ENCODE data around the gene PLCB1. TPM values are rescaled to one million over a fixed set of nuclear protein-coding genes. Genes with fewer than 3 reads are reported as not detected.
A peak's percentile ranks its signal among the peaks of the same experiment; 100 is the strongest.
"Not testable (repeated sequence)": the region's sequence is repeated elsewhere in the genome, so short reads cannot be mapped to it uniquely, and the experiment has no call there.

Gene PLCB1
- total RNA-seq, result 72.5 TPM

DNA sequence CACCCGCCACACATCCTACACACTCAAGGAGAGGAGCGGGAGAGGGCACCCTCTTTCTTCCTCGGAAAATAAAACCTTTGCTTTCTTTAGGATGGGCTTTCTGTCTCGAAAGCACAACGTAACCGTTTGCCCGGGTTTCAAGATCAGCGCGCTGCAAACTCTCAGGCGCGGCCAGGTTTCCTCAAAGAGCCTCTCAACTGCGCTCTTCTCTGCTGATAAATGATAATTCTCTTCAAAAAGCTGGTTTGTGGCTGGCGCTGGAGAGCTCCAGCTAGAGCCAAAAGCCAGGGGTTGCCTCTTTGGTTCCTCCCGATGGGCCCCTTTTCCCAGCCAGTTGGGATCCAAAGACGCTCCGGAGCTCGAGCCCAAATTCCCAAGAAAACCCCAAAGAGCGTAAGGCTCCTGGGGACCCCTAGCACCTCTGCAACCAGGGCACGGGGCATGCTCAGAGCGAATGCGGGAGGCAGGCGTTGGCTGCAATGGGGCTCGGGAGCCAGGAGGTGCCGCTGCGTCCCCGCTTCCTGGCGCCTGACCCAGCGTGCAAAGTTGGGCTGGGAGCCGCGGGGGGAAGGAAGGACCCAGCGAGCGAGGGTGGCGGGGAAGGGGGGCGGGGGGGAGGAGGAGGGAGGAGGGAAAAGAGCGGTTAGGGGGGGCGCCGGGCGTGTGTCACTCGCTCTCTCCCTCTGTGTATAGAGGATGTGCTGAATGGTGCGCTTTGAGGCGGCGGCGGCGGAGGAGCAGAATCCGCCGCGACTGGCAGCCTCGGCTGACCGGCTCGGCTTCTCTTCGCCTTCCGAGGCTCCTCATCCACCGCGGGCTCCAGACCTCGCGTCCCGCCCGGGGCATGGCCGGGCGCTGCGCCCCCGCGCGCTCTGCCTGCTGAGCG lies at the start of gene PLCB1:
Gene PLCB1, plus strand, starts transcription at position 669 of the 886 bp plus-strand sequence. CDS start 386 bp downstream, outside the sequence.
- DNase-seq, result peak; percentile 88

DNA sequence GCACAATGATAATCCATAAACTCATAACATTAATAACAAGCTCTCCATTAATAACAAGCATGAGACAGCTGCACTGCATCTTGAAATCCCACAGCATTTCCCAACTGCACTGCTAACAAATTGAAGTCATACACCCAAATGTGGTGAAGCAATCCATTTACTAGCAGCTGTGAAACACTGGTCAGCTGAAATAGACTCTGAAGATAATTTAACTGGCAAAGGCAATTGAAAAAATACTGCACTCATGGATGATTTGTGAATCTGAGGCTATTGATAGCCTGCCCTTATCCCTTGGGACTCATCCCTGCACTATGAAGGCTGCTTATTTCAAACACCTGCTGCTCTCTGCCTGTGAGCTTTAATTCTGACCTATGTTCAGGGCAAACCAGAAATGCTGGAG lies 49.1 kb upstream of the PLCB1 start:
- DNase-seq, result no peak

DNA sequence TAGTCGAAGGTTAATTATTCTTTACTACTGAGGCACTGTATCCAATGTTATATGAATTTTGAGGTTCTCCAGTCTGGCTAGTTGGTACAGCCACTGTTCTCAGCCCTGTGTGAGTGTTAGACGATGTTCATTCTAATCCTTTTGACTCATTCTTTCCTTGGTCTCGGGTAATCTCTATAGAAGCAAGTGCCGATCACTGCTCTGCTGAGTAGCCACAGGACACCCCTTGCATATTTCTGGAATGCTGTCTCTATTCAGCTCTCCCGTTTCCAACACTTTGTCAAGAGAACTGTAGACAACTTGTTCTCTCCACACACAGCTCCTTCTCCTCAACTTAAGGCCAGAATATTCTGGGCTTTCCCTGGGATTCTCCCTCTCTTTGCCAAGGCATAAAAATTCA lies 42.4 kb upstream of the PLCB1 start:
- DNase-seq, result no peak

DNA sequence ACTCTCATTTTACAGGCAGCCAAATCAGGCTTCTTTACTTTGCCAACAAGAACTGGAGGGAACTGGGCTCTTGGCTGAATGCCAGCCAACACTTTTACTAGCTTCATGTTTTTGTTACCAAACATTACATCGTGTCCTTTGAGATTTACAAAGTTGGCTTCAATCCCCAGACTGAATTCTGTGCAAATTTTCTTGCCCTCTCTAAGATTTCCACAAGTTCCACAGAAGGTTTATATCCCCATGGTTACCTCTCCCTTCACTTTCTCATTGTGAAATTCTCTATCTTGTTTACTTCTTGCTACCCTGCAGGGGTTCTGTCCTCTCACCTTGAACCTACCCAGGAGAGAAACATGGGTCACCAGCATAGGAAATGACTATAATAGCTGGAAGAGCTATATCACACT lies 37.6 kb upstream of the PLCB1 start:
- DNase-seq, result peak; percentile 20

DNA sequence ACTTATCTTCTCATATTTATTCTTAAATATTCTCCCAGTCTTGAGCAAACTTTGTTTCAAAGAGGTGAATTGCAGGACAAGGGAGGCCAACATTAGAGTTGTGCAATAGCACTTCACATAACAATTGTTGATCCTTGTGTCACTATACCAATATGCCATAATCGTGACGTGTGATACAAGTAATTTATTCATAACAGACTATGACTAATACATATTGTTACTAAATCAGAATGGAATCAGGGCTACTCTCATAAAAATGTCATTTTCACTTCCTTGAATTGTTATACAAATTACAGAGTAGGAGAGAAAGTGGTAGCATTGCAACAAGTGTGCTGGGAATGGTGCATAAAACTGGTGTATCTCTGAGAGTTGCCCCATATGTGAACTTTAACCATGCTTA lies 37.2 kb upstream of the PLCB1 start:
- DNase-seq, result no peak

DNA sequence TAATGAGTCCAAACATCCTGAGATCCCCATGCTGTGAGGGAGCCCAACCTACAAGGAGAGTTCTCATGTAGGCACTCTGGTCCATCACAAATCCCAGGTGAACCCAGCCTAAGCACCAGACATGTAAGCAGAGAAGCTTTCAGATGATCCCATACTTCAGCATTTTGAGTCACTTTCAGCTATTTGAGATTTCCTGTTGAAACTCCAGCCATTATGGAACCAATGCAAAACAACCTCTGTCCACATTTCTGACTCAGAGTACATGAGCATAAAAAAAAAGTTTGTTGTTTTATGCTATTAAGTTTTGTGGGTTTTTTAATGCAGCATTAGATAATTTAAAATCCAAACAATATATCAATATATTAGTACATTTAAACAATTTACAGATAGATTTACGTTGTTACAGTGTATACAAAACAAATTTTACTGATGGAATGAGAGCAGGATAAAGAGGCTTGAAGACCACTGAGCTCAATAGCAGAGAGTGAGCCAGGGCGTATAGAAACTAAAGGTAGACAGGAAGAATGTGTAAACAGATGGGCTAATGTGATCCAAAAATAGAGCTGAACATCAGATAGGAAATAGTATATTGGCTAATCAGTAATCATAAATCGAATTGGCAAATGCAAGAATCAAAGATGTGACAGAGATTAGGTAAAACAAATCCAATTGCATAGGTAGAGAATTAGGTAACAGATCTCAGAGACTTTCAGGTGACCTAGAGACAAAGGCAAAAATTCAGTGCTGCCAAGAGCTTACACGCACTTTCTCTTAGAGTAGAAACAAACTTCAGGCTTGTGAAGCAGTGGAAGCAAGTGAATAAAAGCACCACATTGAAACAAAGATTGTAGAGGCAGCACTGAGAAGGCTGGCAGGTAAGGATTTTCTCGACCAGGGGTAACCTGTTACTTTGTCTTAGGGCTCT lies 36.2 kb upstream of the PLCB1 start:
- no peak for DNase-seq

DNA sequence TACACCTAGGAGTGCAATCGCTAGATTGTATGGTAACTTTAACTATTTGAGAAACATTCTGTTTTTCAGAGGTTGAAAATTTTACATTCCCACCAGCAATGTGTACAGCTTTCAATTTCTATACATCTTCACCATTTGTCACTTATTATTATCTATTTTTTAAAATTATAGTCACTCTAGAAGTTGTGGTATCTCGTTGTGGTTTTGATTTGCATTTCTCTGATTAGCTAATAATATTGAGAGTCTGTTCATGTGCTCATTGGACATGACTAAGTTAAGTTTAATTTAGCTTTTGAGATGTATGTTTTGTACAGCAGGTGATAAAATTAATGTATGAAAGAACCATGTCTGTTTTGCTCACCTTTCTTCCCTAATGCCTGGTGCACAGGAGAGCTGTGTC lies 34.8 kb upstream of the PLCB1 start:
- no peak for DNase-seq

DNA sequence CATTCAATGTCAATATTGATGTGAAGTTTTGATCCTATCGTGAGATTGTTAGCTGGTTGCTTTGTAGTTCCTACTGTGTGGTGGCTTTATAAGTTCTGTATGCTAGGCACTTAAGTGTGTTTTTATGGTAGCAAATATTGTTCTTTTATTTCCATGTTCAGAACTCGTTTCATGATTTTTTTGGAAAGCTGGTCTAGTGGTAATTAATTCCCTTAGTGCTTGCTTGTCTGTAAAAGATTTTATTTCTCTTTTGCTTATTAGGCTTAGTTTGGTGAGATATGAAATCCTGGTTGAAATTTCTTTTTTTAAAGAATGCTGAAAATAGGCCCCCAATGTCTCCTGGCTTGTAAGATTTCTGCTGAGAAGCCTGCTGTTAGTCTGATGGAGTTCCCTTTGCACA lies 27.8 kb upstream of the PLCB1 start:
- DNase-seq, result no peak

DNA sequence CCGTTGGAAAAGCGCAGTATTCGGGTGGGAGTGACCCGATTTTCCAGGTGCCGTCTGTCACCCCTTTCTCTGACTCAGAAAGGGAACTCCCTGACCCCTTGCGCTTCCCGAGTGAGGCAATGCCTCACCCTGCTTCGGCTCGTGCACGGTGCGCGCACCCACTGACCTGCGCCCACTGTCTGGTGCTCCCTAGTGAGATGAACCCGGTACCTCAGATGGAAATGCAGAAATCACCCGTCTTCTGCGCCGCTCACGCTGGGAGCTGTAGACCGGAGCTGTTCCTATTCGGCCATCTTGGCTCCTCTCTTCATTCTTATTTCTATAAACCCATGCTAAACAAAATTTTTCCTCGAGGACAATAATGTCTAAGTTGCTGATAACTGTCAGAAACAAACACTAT lies 17.5 kb upstream of the PLCB1 start:
- DNase-seq, result not testable (repeated sequence)

DNA sequence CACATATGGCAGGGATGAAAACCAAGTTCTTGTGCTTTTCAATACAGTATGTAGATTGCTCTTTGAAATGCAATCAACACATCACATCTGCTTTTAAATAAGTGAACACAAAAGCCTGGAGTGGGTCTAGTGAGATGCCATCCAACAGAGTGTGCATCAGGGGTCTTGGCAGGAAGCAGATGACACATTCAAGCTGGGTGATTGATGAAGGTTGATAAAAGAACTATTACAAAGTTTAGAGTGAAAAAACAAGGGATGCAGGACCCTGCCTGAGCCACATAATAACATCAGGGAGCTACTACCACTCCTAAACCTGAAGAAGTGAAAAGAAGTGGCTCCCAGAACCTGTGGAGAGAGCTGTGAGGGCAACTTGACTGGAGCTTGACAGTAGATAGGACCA lies 16.6 kb upstream of the PLCB1 start:
- no peak for DNase-seq

DNA sequence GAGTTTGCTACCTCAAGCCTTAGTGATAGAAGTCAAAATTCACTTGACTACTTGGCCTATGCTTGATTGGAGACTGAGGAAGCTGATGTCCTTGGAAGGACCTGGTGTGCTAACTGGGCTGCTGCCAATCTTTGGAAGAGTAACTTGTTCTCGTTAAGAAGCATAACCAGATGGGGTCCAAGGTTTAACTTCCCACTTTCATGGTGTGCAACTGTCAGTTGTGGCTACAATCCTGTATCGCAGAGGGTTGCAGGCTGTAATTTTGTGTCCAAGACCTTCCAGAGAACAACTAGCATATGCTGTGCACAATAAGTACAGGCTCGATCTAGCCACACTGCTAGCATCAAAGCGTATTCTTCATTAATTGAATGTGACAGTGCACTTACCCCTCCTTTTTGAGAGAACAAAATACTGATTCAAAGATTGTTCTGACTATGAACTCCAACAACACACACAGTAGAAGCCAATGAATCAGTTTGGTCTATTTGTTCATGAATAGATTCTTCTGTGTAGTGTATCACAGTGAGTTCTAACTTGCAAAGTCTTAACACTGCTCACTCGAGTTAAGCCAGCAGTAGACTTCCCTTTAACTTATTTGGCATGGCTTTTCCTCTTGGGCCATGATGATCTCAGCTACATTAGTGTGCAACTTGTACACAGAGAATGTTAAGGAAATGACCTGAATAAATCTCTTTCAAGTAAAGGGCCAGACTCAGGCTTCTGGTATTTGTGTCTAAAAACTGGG lies 15.8 kb upstream of the PLCB1 start:
- no peak for DNase-seq

DNA sequence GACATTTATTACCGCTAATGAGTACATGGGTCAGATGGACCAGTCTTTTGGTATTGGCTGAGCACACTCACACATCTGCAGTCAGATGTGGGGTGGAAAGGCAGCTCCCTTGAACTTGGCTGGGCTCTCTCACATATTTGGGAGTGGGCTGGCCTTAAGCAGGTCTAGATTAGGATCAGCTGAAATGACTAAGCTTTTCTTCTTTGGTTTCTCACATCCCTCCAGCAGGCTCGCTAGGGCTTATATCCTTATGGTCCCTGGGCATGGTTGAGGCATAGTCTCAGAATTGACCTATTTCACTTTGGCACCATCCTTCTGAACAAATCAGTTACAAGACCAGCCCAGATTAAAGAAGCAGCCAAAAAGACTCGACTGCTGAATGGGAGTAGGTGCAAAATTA lies 14.4 kb upstream of the PLCB1 start:
- DNase-seq, result no peak

DNA sequence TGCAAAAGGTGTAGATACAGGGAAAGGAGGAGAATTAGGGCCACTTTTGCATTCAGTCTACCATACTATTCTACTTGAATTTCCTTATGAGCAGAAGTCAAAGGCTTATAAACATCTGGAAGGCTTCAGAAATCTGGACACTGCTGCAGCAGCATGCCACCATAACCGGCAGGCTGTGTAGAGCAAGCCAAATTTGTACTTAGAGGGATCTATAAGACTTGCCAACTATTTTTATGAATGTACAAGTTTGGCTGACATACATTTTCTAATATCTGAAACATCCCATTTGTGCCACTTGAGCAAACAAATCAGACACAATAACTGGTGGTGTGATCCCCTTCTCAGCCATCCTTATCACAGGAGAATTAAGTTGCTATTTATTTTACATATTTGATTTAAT lies 14.0 kb upstream of the PLCB1 start:
- no peak for DNase-seq

DNA sequence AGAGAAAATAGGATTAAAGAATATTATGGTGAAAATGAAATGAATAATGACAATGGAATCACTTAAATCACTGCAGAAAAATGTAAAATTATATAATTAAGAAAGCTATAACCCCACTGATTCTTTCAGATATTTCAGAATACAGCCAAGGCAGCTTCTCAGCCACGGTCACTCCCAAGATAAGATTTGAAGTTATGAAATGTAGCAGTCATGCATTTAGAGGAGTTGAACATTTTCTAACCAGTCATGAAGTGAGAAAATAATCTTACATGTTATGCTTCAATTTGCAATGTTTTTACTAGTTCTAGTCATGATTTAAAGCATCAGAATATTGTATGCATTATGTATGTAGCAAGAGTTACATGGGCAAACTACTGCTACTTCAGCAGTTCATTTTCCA lies 13.3 kb upstream of the PLCB1 start:
- DNase-seq, result no peak

DNA sequence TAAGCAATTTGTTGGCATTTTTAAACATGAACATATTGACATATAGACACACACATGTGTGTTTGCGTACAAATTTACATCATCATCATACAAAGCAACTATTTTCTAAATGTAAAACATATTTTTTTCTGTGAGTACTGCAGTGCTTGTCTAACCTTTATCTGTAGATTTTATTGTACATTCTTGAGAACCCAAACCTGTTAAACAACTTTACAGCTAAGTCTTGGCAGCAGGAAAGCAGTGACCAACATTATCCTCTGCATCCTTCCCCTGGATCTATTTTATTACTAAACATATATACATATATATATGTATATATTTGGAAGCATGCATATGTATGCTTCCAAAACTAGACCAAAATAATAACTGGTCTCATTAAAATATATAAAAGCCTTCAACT lies 10.4 kb upstream of the PLCB1 start:
- DNase-seq, result no peak

DNA sequence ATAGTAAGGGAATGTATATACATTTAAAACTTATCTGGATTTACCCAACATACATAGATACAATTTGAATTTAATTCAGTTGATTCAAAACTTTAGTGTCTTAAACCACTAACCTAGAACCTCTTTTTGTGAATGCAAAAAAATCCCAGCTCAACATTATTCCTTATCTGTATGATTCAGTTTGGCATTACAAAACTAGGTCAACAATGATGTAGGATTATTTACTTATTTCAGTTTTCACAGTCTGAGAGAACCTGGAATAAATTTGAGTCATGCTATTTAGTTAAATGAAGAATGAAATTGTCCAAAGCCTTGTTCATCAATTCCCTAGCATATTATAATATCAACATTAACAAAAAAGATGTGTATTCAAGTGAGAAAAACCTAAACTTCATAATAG lies 7.4 kb upstream of the PLCB1 start:
- no peak for DNase-seq

DNA sequence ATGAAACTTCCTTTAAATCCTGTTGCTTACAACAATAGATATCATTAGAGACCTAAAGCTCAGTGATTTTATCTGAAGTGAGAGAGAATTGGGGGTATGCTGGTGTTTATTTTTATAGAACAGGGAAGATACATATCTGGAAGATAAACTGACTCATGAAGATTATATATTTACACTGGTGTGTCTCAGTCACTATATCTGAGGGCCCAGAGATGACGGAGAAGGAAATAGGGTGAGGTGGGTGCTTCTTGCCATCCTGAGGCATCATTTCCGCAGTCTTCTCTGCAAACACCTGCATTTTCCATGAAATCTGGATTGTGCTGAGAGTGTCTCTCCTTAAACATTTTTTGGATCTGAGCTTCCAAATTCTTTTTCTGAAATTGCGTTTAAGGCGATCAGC lies 5.9 kb upstream of the PLCB1 start:
- DNase-seq, result no peak

DNA sequence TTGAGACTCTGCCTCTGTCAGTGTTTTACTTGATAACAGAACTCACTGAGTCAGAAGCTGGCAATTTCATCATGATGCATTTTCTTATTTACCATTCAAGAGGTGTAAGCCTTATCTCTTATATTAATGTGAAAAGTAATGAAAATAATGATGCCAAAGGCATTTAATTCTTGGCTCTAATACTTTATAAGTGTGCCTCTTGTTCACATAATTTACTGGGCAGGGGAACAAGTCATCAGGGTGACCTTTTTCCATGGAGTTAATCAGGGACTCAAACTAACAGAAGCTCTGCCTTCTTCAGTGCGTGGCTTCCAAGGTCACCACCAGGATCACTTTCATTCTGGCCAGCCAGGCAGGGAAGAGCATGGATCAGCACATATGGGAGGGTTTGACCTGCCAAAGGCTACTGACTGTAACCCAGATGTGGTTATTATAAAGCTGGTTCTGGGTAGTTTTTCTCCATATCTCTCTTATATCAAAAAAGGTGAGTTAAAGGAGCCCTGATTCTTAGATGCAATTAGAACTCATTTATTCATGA lies 5.2 kb upstream of the PLCB1 start:
- DNase-seq, result no peak

DNA sequence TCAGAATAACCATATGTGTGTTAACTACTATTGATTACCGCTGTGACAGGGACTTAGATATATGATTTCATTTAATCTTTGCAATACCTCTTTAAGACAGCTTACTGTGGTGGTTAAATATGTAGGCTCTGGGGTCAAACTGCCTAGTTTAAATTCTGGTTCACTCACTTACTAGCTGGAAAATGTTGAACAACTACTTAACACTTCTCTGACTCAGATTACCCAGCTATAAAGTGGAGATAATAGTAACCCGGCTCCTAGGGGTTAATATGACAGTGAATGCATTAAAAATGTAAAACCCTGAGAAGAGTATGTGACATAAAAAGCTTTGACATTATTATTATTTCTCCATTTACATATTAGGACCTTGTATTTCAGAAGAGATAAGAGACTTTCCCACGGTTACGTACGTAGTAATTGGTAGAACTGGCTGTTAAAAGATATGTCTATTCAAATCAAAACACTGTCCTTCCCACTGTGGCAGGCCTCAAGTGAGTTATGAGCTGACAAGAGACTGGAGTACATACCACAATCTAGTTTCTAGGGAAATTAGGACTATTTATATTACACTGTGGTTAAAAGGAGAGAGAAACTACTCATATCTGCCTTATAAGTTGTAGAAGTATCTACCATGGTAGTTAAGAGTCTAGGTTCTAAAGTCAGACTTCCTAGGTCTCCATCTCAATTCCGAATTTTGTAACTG lies 4.4 kb upstream of the PLCB1 start:
- no peak for DNase-seq

DNA sequence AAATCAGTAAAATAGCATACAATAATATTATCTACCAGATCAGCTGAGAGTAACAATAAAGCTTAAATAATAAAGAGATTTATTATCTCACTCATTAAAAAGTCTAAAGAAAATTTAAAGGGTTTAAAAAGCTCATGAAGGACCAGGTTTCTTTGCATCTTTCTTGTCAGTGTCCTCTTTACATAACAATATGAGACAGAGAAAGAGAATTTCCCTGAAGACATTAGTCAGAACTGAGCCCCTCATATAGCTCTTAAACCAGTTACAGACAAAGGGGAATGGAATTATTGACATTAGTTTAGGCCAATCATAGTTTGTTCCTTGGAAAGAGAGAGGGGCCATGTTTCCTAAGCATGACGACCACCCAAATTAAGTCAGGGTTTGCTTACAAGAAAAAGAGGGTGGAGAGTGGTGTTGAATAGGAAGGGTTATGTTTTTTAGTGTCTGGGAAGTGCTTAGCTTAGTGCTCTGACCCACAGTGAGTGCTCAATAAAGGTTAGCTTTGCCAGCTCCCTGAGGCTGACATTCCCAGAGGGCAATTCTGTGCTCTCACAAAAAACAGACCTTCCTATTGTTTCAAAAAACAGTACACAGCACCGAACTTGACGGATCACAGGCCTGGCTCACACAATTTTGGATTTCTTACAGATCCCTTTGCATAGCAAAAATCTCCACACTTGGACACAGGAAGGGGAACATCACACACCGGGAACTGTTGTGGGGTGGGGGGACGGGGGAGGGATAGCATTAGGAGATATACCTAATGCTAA lies 3.6 kb upstream of the PLCB1 start:
- DNase-seq, result no peak

Data from occipital lobe (tissue), 2 donors.